ENCODE results near the gene CIITA. TPM values are rescaled to one million over a fixed set of nuclear protein-coding genes. Genes with fewer than 3 reads are reported as not detected.
A peak's percentile ranks its signal among the peaks of the same experiment; 100 is the strongest.

The CIITA gene
- polyA plus RNA-seq, 1 donor: 3.1 TPM

GRCh38 chr16:10982465-10983150, 105.6 kb downstream of the CIITA start:
- peak; percentile 73 for DNase-seq

- DNase-seq: no peak
Observed at GRCh38 chr16:10983159-10983558, 106.2 kb downstream of the CIITA start.

GRCh38 chr16:10984509-10984908, 107.5 kb downstream of the CIITA start:
- no peak for DNase-seq

Other genes starting within 250 kb of the CIITA start
- not detected for gene TEKT5, start 182.3 kb upstream of the CIITA start, polyA plus RNA-seq (ENCODE audit: insufficient read length)
- gene NUBP1, start 133.4 kb upstream of the CIITA start, polyA plus RNA-seq (ENCODE audit: insufficient read length): 35.8 TPM
- 2.2 TPM for gene TVP23A, start 58.4 kb upstream of the CIITA start, polyA plus RNA-seq (ENCODE audit: insufficient read length)
- gene DEXI, start 65.3 kb downstream of the CIITA start, polyA plus RNA-seq (ENCODE audit: insufficient read length): 55.3 TPM
- gene CLEC16A, start 67.4 kb downstream of the CIITA start, polyA plus RNA-seq (ENCODE audit: insufficient read length): 19.1 TPM